Activated CD8-positive, alpha-beta T cell treated with anti-CD3 and anti-CD28 coated beads for 36 hours (primary cell): Measurements from ENCODE around the gene BACE2. TPM values are rescaled to one million over a fixed set of nuclear protein-coding genes. Genes with fewer than 3 reads are reported as not detected.

ENCODE experiments used
- ATAC-seq: fragments of 200-7000 bp; cut with Tn5 transposase; one replicate; pipeline ENCODE4 v1.10.0; 2021; ENCODE audit warnings: mild to moderate bottlenecking, moderate library complexity
- CTCF ChIA-PET: fragments of 350-600 bp; sonication (Branson Sonifier 250); formaldehyde crosslinking; loops from one replicate; lab custom pipeline; 2021; ENCODE audit warnings: antibody characterized with exemption; lab: Charles Lee
- POLR2A ChIA-PET: fragments of 350-600 bp; sonication (Branson Sonifier 250); formaldehyde crosslinking; loops from one replicate; lab custom pipeline; 2021; ENCODE audit warnings: antibody characterized with exemption; lab: Charles Lee
- DNase-seq: peaks from one replicate; pipeline ENCODE4 v3.0.0-alpha.2; 2020
- H3K27ac Mint-ChIP-seq: one replicate; pipeline ENCODE4 v1.8.0; 2021; ENCODE audit warnings: mild to moderate bottlenecking, mixed read lengths
- H3K27me3 Mint-ChIP-seq: one replicate; pipeline ENCODE4 v1.8.0; 2021; ENCODE audit warnings: mixed read lengths
- H3K36me3 Mint-ChIP-seq: one replicate; pipeline ENCODE4 v1.8.0; 2021; ENCODE audit warnings: low read depth, mixed read lengths
- H3K4me1 Mint-ChIP-seq: one replicate; pipeline ENCODE4 v1.8.0; 2021; ENCODE audit warnings: low read depth, mixed read lengths
- H3K4me3 Mint-ChIP-seq: one replicate; pipeline ENCODE4 v1.8.0; 2021; ENCODE audit warnings: mild to moderate bottlenecking, moderate library complexity, mixed read lengths
- H3K9me3 Mint-ChIP-seq: one replicate; pipeline ENCODE4 v1.8.0; 2021; ENCODE audit warnings: mixed read lengths
- CTCF ChIP-seq: fragments of 200-600 bp; IDR thresholded peaks from one replicate; pipeline ENCODE4 v1.8.0; 2022; ENCODE audit warnings: antibody characterized with exemption, mild to moderate bottlenecking
- intact Hi-C: fragments of 100-400 bp; cut with micrococcal nuclease; formaldehyde crosslinking; loops from one replicate; pipeline ENCODE4 v1.10.0; 2022
- total RNA-seq, 2 experiments: library from RNA; stranded (reverse); gene quantifications; one replicate each; pipeline ENCODE4 v1.2.3, GENCODE V29; 2021

The BACE2 gene
- total RNA-seq, 2 experiments from 2014 or later = 1.1 to 2.0 TPM

- no peak overlapping the region for H3K27ac Mint-ChIP-seq
- ChIA-PET CTCF (no interaction called here), POLR2A (no interaction called here)
- peaks cover 13% of the 10 kb centered on the region for H3K4me1 Mint-ChIP-seq
- no peak for ATAC-seq
- DNase-seq = no peak
- H3K27me3 Mint-ChIP-seq = peaks cover 26% of the 10 kb centered on the region
- no peaks in the 10 kb centered on the region for H3K9me3 Mint-ChIP-seq
- intact Hi-C loops = no loop called here
- no peak for TF ChIP-seq CTCF
- no peaks in the 10 kb centered on the region for H3K36me3 Mint-ChIP-seq
- H3K4me3 Mint-ChIP-seq = no peak overlapping the region
Observed at GRCh38 chr21:41317063-41317392, 149.1 kb downstream of the BACE2 start.

GRCh38 chr21:41317458-41317857 lies 149.5 kb downstream of the BACE2 start:
- peaks cover 26% of the 10 kb centered on the region for H3K27me3 Mint-ChIP-seq
- H3K9me3 Mint-ChIP-seq = no peaks in the 10 kb centered on the region
- ChIA-PET CTCF (interaction anchor here (0.5 to 1.5 kb wide), 3 partner anchors 26 to 52 kb away, joined by 3 read pairs; no protein-coding TSS in a partner anchor), POLR2A (no interaction called here)
- H3K36me3 Mint-ChIP-seq = no peaks in the 10 kb centered on the region
- no peak overlapping the region for H3K4me3 Mint-ChIP-seq
- intact Hi-C loops = no loop called here
- H3K4me1 Mint-ChIP-seq = peaks cover 13% of the 10 kb centered on the region
- ATAC-seq = no peak
- no peak for DNase-seq
- no peak overlapping the region for H3K27ac Mint-ChIP-seq
- no peak for TF ChIP-seq CTCF

GRCh38 chr21:41318218-41318617 lies 150.3 kb downstream of the BACE2 start:
- H3K4me1 Mint-ChIP-seq = peaks cover 13% of the 10 kb centered on the region
- H3K27ac Mint-ChIP-seq = no peak overlapping the region
- no peak for ATAC-seq
- no peaks in the 10 kb centered on the region for H3K36me3 Mint-ChIP-seq
- no peak overlapping the region for H3K4me3 Mint-ChIP-seq
- ChIA-PET CTCF (interaction anchor here (0.8 to 2.5 kb wide), 4 partner anchors 11 to 51 kb away, joined by 3 to 10 read pairs (median 4); no protein-coding TSS in a partner anchor), POLR2A (no interaction called here)
- intact Hi-C loops = no loop called here
- no peak for DNase-seq
- H3K27me3 Mint-ChIP-seq = peaks cover 26% of the 10 kb centered on the region
- no peak for TF ChIP-seq CTCF
- H3K9me3 Mint-ChIP-seq = no peaks in the 10 kb centered on the region

GRCh38 chr21:41319273-41319672 lies 151.3 kb downstream of the BACE2 start:
- POLR2A ChIA-PET = interaction anchor here (1.1 kb wide), 1 partner anchor 50 kb away, joined by 4 read pairs; no protein-coding TSS in a partner anchor
- ATAC-seq (no peak), DNase-seq (no peak)
- Mint-ChIP-seq H3K4me3 (no peak overlapping the region), H3K27ac (no peak overlapping the region), H3K4me1 (peaks cover 13% of the 10 kb centered on the region), H3K36me3 (no peaks in the 10 kb centered on the region), H3K9me3 (no peaks in the 10 kb centered on the region), H3K27me3 (peaks cover 26% of the 10 kb centered on the region)
- CTCF ChIA-PET = interaction anchor here (1.8 to 2.5 kb wide), 2 partner anchors 10 to 36 kb away, joined by 4 to 10 read pairs; no protein-coding TSS in a partner anchor
- intact Hi-C loops = no loop called here
- TF ChIP-seq CTCF = no peak

- Mint-ChIP-seq H3K9me3 (no peaks in the 10 kb centered on the region), H3K36me3 (no peaks in the 10 kb centered on the region), H3K4me1 (peaks cover 13% of the 10 kb centered on the region), H3K27me3 (peaks cover 13% of the 10 kb centered on the region), H3K4me3 (no peak overlapping the region), H3K27ac (no peak overlapping the region)
- intact Hi-C loops = no loop called here
- ATAC-seq (peak; percentile 68), DNase-seq (peak; percentile 34)
- ChIA-PET CTCF (no interaction called here), POLR2A (no interaction called here)
- no peak for TF ChIP-seq CTCF
Observed at GRCh38 chr21:41321211-41321907, 153.4 kb downstream of the BACE2 start.
